Neural progenitor cell (in vitro differentiated cells): ENCODE measurements around the gene ZCWPW1. TPM values are rescaled to one million over a fixed set of nuclear protein-coding genes. Genes with fewer than 3 reads are reported as not detected.

Experiments used
- DNase-seq: peaks from one replicate; pipeline ENCODE4 v3.0.0-alpha.2; 2016; ENCODE audit warnings: low spot score
- H2AFZ ChIP-seq: fragments of 200-600 bp; sonication (generic); replicated peaks from 2 replicates; pipeline ENCODE4 v1.6.1; 2016; ENCODE audit warnings: antibody characterized with exemption
- H3F3A ChIP-seq: fragments of 200-600 bp; sonication (generic); 2 replicates; pipeline ENCODE4 v1.6.1; 2016; ENCODE audit warnings: antibody characterized with exemption, low read depth
- H3K27ac ChIP-seq: fragments of 200-600 bp; sonication (generic); 2 replicates; pipeline ENCODE4 v1.5.1; 2016; ENCODE audit warnings: mild to moderate bottlenecking
- H3K27me3 ChIP-seq: fragments of 200-600 bp; sonication (generic); 2 replicates; pipeline ENCODE4 v1.6.1; 2016; ENCODE audit warnings: mild to moderate bottlenecking, moderate library complexity
- H3K36me3 ChIP-seq: fragments of 200-600 bp; sonication (generic); 2 replicates; pipeline ENCODE4 v1.5.1; 2016
- H3K4me1 ChIP-seq: fragments of 200-600 bp; sonication (generic); 2 replicates; pipeline ENCODE4 v1.6.1; 2016; ENCODE audit warnings: mixed run types
- H3K4me2 ChIP-seq: fragments of 200-600 bp; sonication (generic); 2 replicates; pipeline ENCODE4 v1.6.1; 2016
- H3K4me3 ChIP-seq: fragments of 200-600 bp; sonication (generic); 2 replicates; pipeline ENCODE4 v1.5.1; 2016
- H3K79me2 ChIP-seq: fragments of 200-600 bp; sonication (generic); 2 replicates; pipeline ENCODE4 v1.6.1; 2016; ENCODE audit warnings: low read depth
- H3K9ac ChIP-seq: fragments of 200-600 bp; sonication (generic); 2 replicates; pipeline ENCODE4 v1.6.1; 2016
- H3K9me3 ChIP-seq: fragments of 200-600 bp; sonication (generic); 2 replicates; pipeline ENCODE4 v1.5.1; 2016; ENCODE audit warnings: low read depth
- H4K20me1 ChIP-seq: fragments of 200-600 bp; sonication (generic); 2 replicates; pipeline ENCODE4 v1.6.1; 2016; ENCODE audit warnings: low read depth
- H3K27ac Mint-ChIP-seq: 3 replicates; pipeline ENCODE4 v1.8.0; 2021; ENCODE audit warnings: mixed read lengths
- H3K27me3 Mint-ChIP-seq: 2 replicates; pipeline ENCODE4 v1.8.0; 2022; ENCODE audit warnings: low read depth, mild to moderate bottlenecking, inconsistent platforms, moderate library complexity, mixed read lengths; ENCODE audit not compliant: insufficient read depth
- H3K36me3 Mint-ChIP-seq: 3 replicates; pipeline ENCODE4 v1.8.0; 2021; ENCODE audit warnings: mixed read lengths
- H3K4me1 Mint-ChIP-seq: 3 replicates; pipeline ENCODE4 v1.8.0; 2021; ENCODE audit warnings: mixed read lengths
- H3K4me3 Mint-ChIP-seq: 3 replicates; pipeline ENCODE4 v1.8.0; 2021; ENCODE audit warnings: mild to moderate bottlenecking, moderate library complexity, mixed read lengths
- H3K9me3 Mint-ChIP-seq: 3 replicates; pipeline ENCODE4 v1.8.0; 2020; ENCODE audit warnings: mixed read lengths
- EZH2 ChIP-seq: fragments of 200-600 bp; sonication (generic); IDR thresholded peaks from 2 replicates; pipeline ENCODE4 v1.6.1; 2017; ENCODE audit warnings: antibody characterized with exemption, mild to moderate bottlenecking, moderate library complexity
- EZH2phosphoT487 ChIP-seq: fragments of 200-600 bp; sonication (generic); IDR thresholded peaks from 2 replicates; pipeline ENCODE4 v1.6.1; 2017; ENCODE audit warnings: antibody characterized with exemption
- total RNA-seq: library from RNA; depleted of rRNA; stranded (reverse); fragments of >200 nt; gene quantifications from 2 replicates; pipeline ENCODE4 v1.2.3, GENCODE V29; 2015; ENCODE audit warnings: low replicate concordance
- TF ChIP-seq, protein P1 (sequence below): fragments of 200-600 bp; sonication (generic); IDR thresholded peaks from 2 replicates; pipeline ENCODE4 v1.5.1; 2017; ENCODE audit warnings: antibody characterized with exemption, mild to moderate bottlenecking

Gene ZCWPW1
- total RNA-seq, 1 donor from 2014 or later: 1.4 TPM

- Histone ChIP-seq H3K79me2 (no peaks in the 10 kb centered on the region), H3K4me3 (no peak overlapping the region), H3K27me3 (no peaks in the 10 kb centered on the region), H3K36me3 (no peaks in the 10 kb centered on the region), H3K9me3 (no peaks in the 10 kb centered on the region), H3F3A (peaks cover 6% of the 10 kb centered on the region), H4K20me1 (no peaks in the 10 kb centered on the region), H3K9ac (no peak overlapping the region), H3K4me2 (no peak overlapping the region), H3K27ac (no peak overlapping the region), H3K4me1 (peaks cover 18% of the 10 kb centered on the region), H2AFZ (no peak overlapping the region)
- TF ChIP-seq EZH2phosphoT487 (no peak), EZH2 (no peak)
- TF ChIP-seq, protein P1, sequence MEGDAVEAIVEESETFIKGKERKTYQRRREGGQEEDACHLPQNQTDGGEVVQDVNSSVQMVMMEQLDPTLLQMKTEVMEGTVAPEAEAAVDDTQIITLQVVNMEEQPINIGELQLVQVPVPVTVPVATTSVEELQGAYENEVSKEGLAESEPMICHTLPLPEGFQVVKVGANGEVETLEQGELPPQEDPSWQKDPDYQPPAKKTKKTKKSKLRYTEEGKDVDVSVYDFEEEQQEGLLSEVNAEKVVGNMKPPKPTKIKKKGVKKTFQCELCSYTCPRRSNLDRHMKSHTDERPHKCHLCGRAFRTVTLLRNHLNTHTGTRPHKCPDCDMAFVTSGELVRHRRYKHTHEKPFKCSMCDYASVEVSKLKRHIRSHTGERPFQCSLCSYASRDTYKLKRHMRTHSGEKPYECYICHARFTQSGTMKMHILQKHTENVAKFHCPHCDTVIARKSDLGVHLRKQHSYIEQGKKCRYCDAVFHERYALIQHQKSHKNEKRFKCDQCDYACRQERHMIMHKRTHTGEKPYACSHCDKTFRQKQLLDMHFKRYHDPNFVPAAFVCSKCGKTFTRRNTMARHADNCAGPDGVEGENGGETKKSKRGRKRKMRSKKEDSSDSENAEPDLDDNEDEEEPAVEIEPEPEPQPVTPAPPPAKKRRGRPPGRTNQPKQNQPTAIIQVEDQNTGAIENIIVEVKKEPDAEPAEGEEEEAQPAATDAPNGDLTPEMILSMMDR: no peak
- H3K9me3 Mint-ChIP-seq: no peaks in the 10 kb centered on the region
- H3K4me3 Mint-ChIP-seq: no peak overlapping the region
- no peak for DNase-seq
- peaks cover 20% of the 10 kb centered on the region for H3K4me1 Mint-ChIP-seq
- H3K36me3 Mint-ChIP-seq: no peaks in the 10 kb centered on the region
- H3K27ac Mint-ChIP-seq: no peak overlapping the region
- no peaks in the 10 kb centered on the region for H3K27me3 Mint-ChIP-seq
These were observed 35.1 kb downstream of the ZCWPW1 start for GRCh38 chr7:100393233-100393905.

- Histone ChIP-seq H3K9me3 (no peaks in the 10 kb centered on the region), H3K4me3 (no peak overlapping the region), H3K4me1 (peaks cover 17% of the 10 kb centered on the region), H3K79me2 (no peaks in the 10 kb centered on the region), H3K4me2 (no peak overlapping the region), H3F3A (peaks cover 6% of the 10 kb centered on the region), H3K27me3 (no peaks in the 10 kb centered on the region), H3K9ac (no peak overlapping the region), H4K20me1 (no peaks in the 10 kb centered on the region), H3K27ac (no peak overlapping the region), H3K36me3 (no peaks in the 10 kb centered on the region), H2AFZ (no peak overlapping the region)
- no peak for DNase-seq
- Mint-ChIP-seq H3K27ac (peak overlapping the region; percentile 61), H3K36me3 (no peaks in the 10 kb centered on the region), H3K27me3 (no peaks in the 10 kb centered on the region), H3K9me3 (no peaks in the 10 kb centered on the region), H3K4me1 (peaks cover 16% of the 10 kb centered on the region), H3K4me3 (no peak overlapping the region)
- TF ChIP-seq EZH2 (no peak), EZH2phosphoT487 (no peak)
- TF ChIP-seq, protein P1: no peak
These were observed 38.1 kb downstream of the ZCWPW1 start for GRCh38 chr7:100390286-100391009.

- H3K4me3 Mint-ChIP-seq: no peak overlapping the region
These were observed 38.9 kb downstream of the ZCWPW1 start for GRCh38 chr7:100389437-100390088.

More at GRCh38 chr7:100389437-100390088, 38.9 kb downstream of the ZCWPW1 start:
- no peak for DNase-seq
- no peaks in the 10 kb centered on the region for H3K79me2 ChIP-seq
- peak overlapping the region; percentile 6 for H3K27ac Mint-ChIP-seq
- H3K36me3 Mint-ChIP-seq: no peaks in the 10 kb centered on the region
- no peak overlapping the region for H3K27ac ChIP-seq
- H4K20me1 ChIP-seq: no peaks in the 10 kb centered on the region
- H3K27me3 Mint-ChIP-seq: no peaks in the 10 kb centered on the region
- peaks cover 12% of the 10 kb centered on the region for H3K4me1 ChIP-seq
- H3K4me1 Mint-ChIP-seq: peaks cover 16% of the 10 kb centered on the region
- no peaks in the 10 kb centered on the region for H3K9me3 ChIP-seq
- no peak overlapping the region for H3K4me3 ChIP-seq
- no peaks in the 10 kb centered on the region for H3F3A ChIP-seq
- H3K4me2 ChIP-seq: no peak overlapping the region
- TF ChIP-seq, protein P1: no peak
- TF ChIP-seq EZH2phosphoT487: no peak
- TF ChIP-seq EZH2: no peak
- H2AFZ ChIP-seq: no peak overlapping the region
- no peaks in the 10 kb centered on the region for H3K36me3 ChIP-seq
- H3K9ac ChIP-seq: no peak overlapping the region
- H3K27me3 ChIP-seq: no peaks in the 10 kb centered on the region
- H3K9me3 Mint-ChIP-seq: no peaks in the 10 kb centered on the region
